ENCODE measurements around the gene ARHGAP31. TPM values are rescaled to one million over a fixed set of nuclear protein-coding genes. Genes with fewer than 3 reads are reported as not detected.

ARHGAP31 gene
- total and polyA plus RNA-seq, 8 donors = 1.2 to 275 (median 4.3) TPM

- no peaks in the 10 kb centered on the region for H3K27me3 ChIP-seq
- no peaks in the 10 kb centered on the region for H3K36me3 ChIP-seq
- H3K4me3 ChIP-seq = peak overlapping the region; percentile 54 to 67 (median 62)
- H3K4me1 ChIP-seq = peaks cover 6 to 33% (median 14%) of the 10 kb centered on the region in 4 donors
- WGBS, 5 donors = 69 to 77% (median 71%) methylated on average over 8 of the region's 8 CpGs
- TF ChIP-seq POLR2AphosphoS5 (IDR thresholded peaks at IDR 0.05) = no peak
- intact Hi-C loops (cut with DNase I; ENCODE audit: low total_unique reads) = no loop called here
- DNase-seq = no peak
- H3K9me3 ChIP-seq = no peaks in the 10 kb centered on the region
- H3K27ac ChIP-seq = peak overlapping the region in 4 of 5 donors; percentile 89 to 94 (median 90)
Measured at GRCh38 chr3:119323723-119324085, 29.5 kb downstream of the ARHGAP31 start.

GRCh38 chr3:119324899-119325298 is 30.7 kb downstream of the ARHGAP31 start:
- Histone ChIP-seq H3K9me3 (no peaks in the 10 kb centered on the region), H3K4me1 (peaks cover 6 to 33% (median 12%) of the 10 kb centered on the region in 4 donors), H3K27me3 (no peaks in the 10 kb centered on the region), H3K27ac (no peak overlapping the region), H3K36me3 (no peaks in the 10 kb centered on the region), H3K4me3 (no peak overlapping the region)
- no peak for DNase-seq
- 70 to 84% (median 74%) methylated on average over 2 of the region's 2 CpGs for WGBS, 5 donors
- intact Hi-C loops (cut with DNase I; ENCODE audit: low total_unique reads) = no loop called here
- no peak for TF ChIP-seq POLR2A (IDR thresholded peaks at IDR 0.05)

- no peak for DNase-seq
- Histone ChIP-seq H3K27ac (no peak overlapping the region), H3K4me1 (peaks cover 6 to 30% (median 11%) of the 10 kb centered on the region in 4 donors), H3K4me3 (no peak overlapping the region), H3K27me3 (no peaks in the 10 kb centered on the region), H3K36me3 (no peaks in the 10 kb centered on the region), H3K9me3 (no peaks in the 10 kb centered on the region)
- WGBS, 5 donors = 89 to 94% (median 91%) methylated on average over 13 of the region's 13 CpGs
- no peak for TF ChIP-seq POLR2AphosphoS5 (IDR thresholded peaks at IDR 0.05)
- TF ChIP-seq POLR2A (IDR thresholded peaks at IDR 0.05) = no peak
- no peak for TF ChIP-seq CTCF (IDR thresholded peaks at IDR 0.05)
- TF ChIP-seq EP300 (IDR thresholded peaks at IDR 0.05) = no peak
- intact Hi-C loops (cut with DNase I; ENCODE audit: low total_unique reads) = no loop called here
Measured at GRCh38 chr3:119326976-119327375, 32.8 kb downstream of the ARHGAP31 start.

GRCh38 chr3:119329551-119329950 is 35.4 kb downstream of the ARHGAP31 start:
- peaks cover 0 to 18% (median 5%) of the 10 kb centered on the region in 4 donors for H3K4me1 ChIP-seq
- H3K27ac ChIP-seq = peak overlapping the region in 2 of 5 donors; percentile 2 to 24
- no peaks in the 10 kb centered on the region for H3K27me3 ChIP-seq
- no peak overlapping the region for H3K4me3 ChIP-seq
- H3K36me3 ChIP-seq = no peaks in the 10 kb centered on the region
- 71 to 75% (median 73%) methylated on average over 7 of the region's 7 CpGs for WGBS, 5 donors
- no peak for TF ChIP-seq CTCF (IDR thresholded peaks at IDR 0.05)
- TF ChIP-seq POLR2AphosphoS5 (IDR thresholded peaks at IDR 0.05) = peak in 1 of 3 donors; percentile 15
- intact Hi-C loops (cut with DNase I; ENCODE audit: low total_unique reads) = no loop called here
- peak in 1 of 2 donors; percentile 73 for DNase-seq
- H3K9me3 ChIP-seq = no peaks in the 10 kb centered on the region

GRCh38 chr3:119330181-119330580 is 36.0 kb downstream of the ARHGAP31 start:
- no peaks in the 10 kb centered on the region for H3K9me3 ChIP-seq
- no peak for DNase-seq
- no peaks in the 10 kb centered on the region for H3K36me3 ChIP-seq
- peaks cover 0 to 18% (median 5%) of the 10 kb centered on the region in 4 donors for H3K4me1 ChIP-seq
- intact Hi-C loops (cut with DNase I; ENCODE audit: low total_unique reads) = no loop called here
- H3K4me3 ChIP-seq = no peak overlapping the region
- H3K27ac ChIP-seq = no peak overlapping the region
- no peak for TF ChIP-seq POLR2AphosphoS5 (IDR thresholded peaks at IDR 0.05)
- TF ChIP-seq POLR2A (IDR thresholded peaks at IDR 0.05) = no peak
- TF ChIP-seq EP300 (IDR thresholded peaks at IDR 0.05) = no peak
- TF ChIP-seq CTCF (IDR thresholded peaks at IDR 0.05) = no peak
- H3K27me3 ChIP-seq = no peaks in the 10 kb centered on the region
- 78 to 97% (median 80%) methylated on average over 3 of the region's 3 CpGs for WGBS, 5 donors

Data from stomach (tissue), 9 donors.